ENCODE data around the gene KCNJ3. TPM values are rescaled to one million over a fixed set of nuclear protein-coding genes. Genes with fewer than 3 reads are reported as not detected.

Gene KCNJ3
- total RNA-seq, 1 experiment from 2014 or later, result 0.21 TPM

GRCh38 chr2:154713675-154714074 lies 15.2 kb downstream of the KCNJ3 start:
- no peaks in the 10 kb centered on the region for H3K36me3 ChIP-seq (ENCODE audit: control insufficient read depth, insufficient read depth, low read length)
- no peak for ATAC-seq
- no peak for DNase-seq (ENCODE audit: low read depth, low spot score)
- no peaks in the 10 kb centered on the region for H3K27me3 ChIP-seq (ENCODE audit: control insufficient read depth, insufficient read depth, low read length)
- no peak overlapping the region for H3K27ac ChIP-seq (ENCODE audit: low read length)
- intact Hi-C loops (cut with micrococcal nuclease; ENCODE audit: unreplicated experiment) (no loop called here), in situ Hi-C loops (cut with HindIII; ENCODE audit: low pct_unique_long_range_greater_than_20kb, low sequenced_read_pairs) (no loop called here)
- no peaks in the 10 kb centered on the region for H3K4me1 ChIP-seq (ENCODE audit: control insufficient read depth, insufficient read depth, low read length)
- CTCF ChIA-PET, result no interaction called here
- TF ChIP-seq CTCF (IDR thresholded peaks at IDR 0.05), result no peak
- TF ChIP-seq TCF7L2 (IDR thresholded peaks at IDR 0.05; ENCODE audit: low read depth, low read length), result no peak
- no peak for TF ChIP-seq SIN3A (IDR thresholded peaks at IDR 0.05; ENCODE audit: borderline replicate concordance, insufficient read depth, low read depth, low read length)
- no peak for TF ChIP-seq REST (IDR thresholded peaks at IDR 0.05; ENCODE audit: insufficient read depth in 1 of 2, low read depth in 2 of 2, low read length in 1 of 2)
- no peak for TF ChIP-seq POLR2AphosphoS5 (IDR thresholded peaks at IDR 0.05; ENCODE audit: low read depth, low read length)
- H3K4me3 ChIP-seq (ENCODE audit: low read depth in 2 of 2, low read length in 2 of 2), result no peak overlapping the region
- BruUV-seq (replicated peaks), result no TSS peak
- POLR2A ChIA-PET, result no interaction called here
- H3K9me3 ChIP-seq (ENCODE audit: control insufficient read depth, insufficient read depth, low read depth, low read length), result no peaks in the 10 kb centered on the region

- intact Hi-C loops (cut with micrococcal nuclease; ENCODE audit: unreplicated experiment), result no loop called here
- Histone ChIP-seq H3K27ac (ENCODE audit: low read length) (no peak overlapping the region), H3K4me1 (ENCODE audit: control insufficient read depth, insufficient read depth, low read length) (no peaks in the 10 kb centered on the region), H3K9me3 (ENCODE audit: control insufficient read depth, insufficient read depth, low read depth, low read length) (no peaks in the 10 kb centered on the region), H3K27me3 (ENCODE audit: control insufficient read depth, insufficient read depth, low read length) (no peaks in the 10 kb centered on the region), H3K4me3 (ENCODE audit: low read depth in 2 of 2, low read length in 2 of 2) (no peak overlapping the region), H3K36me3 (ENCODE audit: control insufficient read depth, insufficient read depth, low read length) (no peaks in the 10 kb centered on the region)
- ChIA-PET CTCF (no interaction called here), POLR2A (no interaction called here)
- no peak for DNase-seq (ENCODE audit: low read depth, low spot score)
- BruUV-seq (replicated peaks), result no TSS peak
- in situ Hi-C loops (cut with HindIII; ENCODE audit: low pct_unique_long_range_greater_than_20kb, low sequenced_read_pairs), result no loop called here
- ATAC-seq, result no peak
- no peak for TF ChIP-seq CTCF (IDR thresholded peaks at IDR 0.05)
- no peak for TF ChIP-seq SIN3A (IDR thresholded peaks at IDR 0.05; ENCODE audit: borderline replicate concordance, insufficient read depth, low read depth, low read length)
- TF ChIP-seq REST (IDR thresholded peaks at IDR 0.05; ENCODE audit: insufficient read depth in 1 of 2, low read depth in 2 of 2, low read length in 1 of 2), result no peak
- TF ChIP-seq POLR2AphosphoS5 (IDR thresholded peaks at IDR 0.05; ENCODE audit: low read depth, low read length), result no peak
- TF ChIP-seq TCF7L2 (IDR thresholded peaks at IDR 0.05; ENCODE audit: low read depth, low read length), result no peak
Measured at GRCh38 chr2:154720651-154721050, 22.2 kb downstream of the KCNJ3 start.
